Measurements from ENCODE around the gene PLXDC2. TPM values are rescaled to one million over a fixed set of nuclear protein-coding genes. Genes with fewer than 3 reads are reported as not detected.

PLXDC2 gene
- total and polyA plus RNA-seq, 2 experiments from 2014 or later: 13.5 to 19.4 TPM

DNA sequence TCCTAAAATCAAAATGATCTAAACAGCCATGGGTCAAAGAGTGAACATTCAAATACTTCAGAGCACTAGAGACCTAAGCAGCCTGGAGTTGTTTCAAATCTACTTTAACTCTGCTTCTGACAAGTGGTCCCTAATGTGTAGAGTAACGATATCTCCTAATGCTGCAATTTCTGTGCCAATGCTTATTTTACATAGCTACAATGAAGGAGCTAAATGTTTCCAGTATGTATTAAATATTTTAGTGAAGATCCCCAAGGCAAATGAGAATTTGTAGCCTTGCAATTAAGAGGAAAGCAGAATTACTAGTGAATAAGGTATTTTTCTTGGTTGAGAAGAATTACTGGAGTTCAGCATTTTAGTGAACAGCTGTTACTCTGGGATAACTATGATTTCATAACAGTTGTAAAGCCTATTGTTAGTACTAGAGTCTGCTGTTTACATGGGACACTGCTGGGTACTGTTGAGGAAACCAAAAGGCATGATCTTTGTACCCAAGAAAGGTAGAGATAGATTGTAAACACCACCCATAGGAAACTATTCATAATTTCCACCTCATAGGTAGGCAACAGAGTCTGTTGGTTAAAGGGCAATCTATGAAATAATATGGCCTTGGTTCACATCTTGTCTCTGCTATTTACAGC is 271.9 kb downstream of the PLXDC2 start (continued):
- TF ChIP-seq ZNF462 (CRISPR knock-in tag; IDR thresholded peaks at IDR 0.05) (no peak), ZNF114 (CRISPR knock-in tag; IDR thresholded peaks at IDR 0.05) (no peak)

- no peak for ATAC-seq
- Mint-ChIP-seq H3K4me3 (no peak overlapping the region), H3K36me3 (ENCODE audit: low read depth) (peaks cover 6% of the 10 kb centered on the region; the same call in 2 of the 3 replicates), H3K4me1 (peaks cover 5% of the 10 kb centered on the region; the same call in 2 of the 3 replicates), H3K27me3 (ENCODE audit: insufficient read depth, low read depth, poor library complexity) (no peaks in the 10 kb centered on the region), H3K27ac (no peak overlapping the region), H3K9me3 (no peaks in the 10 kb centered on the region; the same call in 2 of the 3 replicates)
- H3K4me1 ChIP-seq (ENCODE audit: insufficient read depth): no peaks in the 10 kb centered on the region
- no peak overlapping the region for H3K4me3 ChIP-seq
- H2AFZ ChIP-seq: no peak overlapping the region
- no peaks in the 10 kb centered on the region for H3F3A ChIP-seq (replicated peaks; ENCODE audit: low read depth)
- no peak overlapping the region for H3K27ac ChIP-seq (ENCODE audit: low read depth)
- no peaks in the 10 kb centered on the region for H3K79me2 ChIP-seq (replicated peaks; ENCODE audit: insufficient read depth)
- no peaks in the 10 kb centered on the region for H3K36me3 ChIP-seq (ENCODE audit: insufficient read depth)
- no peaks in the 10 kb centered on the region for H3K27me3 ChIP-seq (ENCODE audit: insufficient read depth)
- H3K9me2 ChIP-seq (ENCODE audit: insufficient read depth): no peaks in the 10 kb centered on the region
- DNase-seq (ENCODE audit: low spot score): no peak
- no peaks in the 10 kb centered on the region for H4K20me1 ChIP-seq (replicated peaks; ENCODE audit: insufficient read depth)
- no peak overlapping the region for H3K4me2 ChIP-seq
- TF ChIP-seq CREB1 (CRISPR knock-in tag; IDR thresholded peaks at IDR 0.05; ENCODE audit: low read depth) (no peak), EZH2 (IDR thresholded peaks at IDR 0.05; ENCODE audit: low read depth, unreplicated experiment) (no peak), ETS1 (IDR thresholded peaks at IDR 0.05) (no peak), ZNF462 (CRISPR knock-in tag; IDR thresholded peaks at IDR 0.05) (no peak), POLR2AphosphoS5 (IDR thresholded peaks at IDR 0.05; ENCODE audit: low read depth) (no peak), EZH2phosphoT487 (IDR thresholded peaks at IDR 0.05; ENCODE audit: unreplicated experiment) (no peak), JUNB (IDR thresholded peaks at IDR 0.05; ENCODE audit: unreplicated experiment) (no peak)
Measured at GRCh38 chr10:20089879-20090278, 273.6 kb downstream of the PLXDC2 start.
